Esophagus muscularis mucosa (tissue), 4 donors: ENCODE measurements around the gene GTF3C5. TPM values are rescaled to one million over a fixed set of nuclear protein-coding genes. Genes with fewer than 3 reads are reported as not detected.

Experiments
- DNase-seq: peaks from one replicate; pipeline ENCODE4 v3.0.0-alpha.2; 2017; ENCODE audit errors: extremely low spot score
- H3K27ac ChIP-seq, 4 donors: fragments of 200-600 bp; sonication (generic); replicated peaks in 1 of 4; 1 replicate in 3 of 4; 2 replicates in 1 of 4; pipeline ENCODE4 v1.5.1; 2016 to 2019; ENCODE audit warnings: mild to moderate bottlenecking in 1 of 4
- H3K27me3 ChIP-seq, 4 donors: fragments of 200-600 bp; sonication (generic); one replicate each; pipeline versions ENCODE4 v1.5.1 to v1.6.0; 2016 to 2019
- H3K36me3 ChIP-seq, 4 donors: fragments of 200-600 bp; sonication (generic); one replicate each; pipeline ENCODE4 v1.5.1; 2016 to 2019
- H3K4me1 ChIP-seq, 4 donors: fragments of 200-600 bp; sonication (generic); one replicate each; pipeline ENCODE4 v1.5.1; 2016 to 2019
- H3K4me3 ChIP-seq, 4 donors: fragments of 200-600 bp; sonication (generic); 1 replicate in 2 of 4; 2 replicates in 2 of 4; pipeline ENCODE4 v1.5.1; 2016 to 2019; ENCODE audit warnings: mild to moderate bottlenecking in 4 of 4, moderate library complexity in 1 of 4
- H3K9me3 ChIP-seq, 4 donors: fragments of 200-600 bp; sonication (generic); 1 replicate in 3 of 4; 2 replicates in 1 of 4; pipeline ENCODE4 v1.5.1; 2016 to 2019
- EP300 ChIP-seq: sonication (generic); formaldehyde crosslinking; IDR thresholded peaks from one replicate; pipeline ENCODE4 v1.6.1; 2017; ENCODE audit warnings: antibody characterized with exemption
- POLR2A ChIP-seq: fragments of 450-650 bp; IDR thresholded peaks from one replicate; pipeline ENCODE4 v1.6.1; 2017; ENCODE audit warnings: antibody characterized with exemption, moderate library complexity, mild to moderate bottlenecking, low read depth
- POLR2AphosphoS5 ChIP-seq, 2 donors: sonication (generic); formaldehyde crosslinking; IDR thresholded peaks; one replicate each; pipeline ENCODE4 v1.6.1; 2017; ENCODE audit warnings: antibody characterized with exemption in 2 of 2
- WGBS: methylation state at CpG from one replicate; pipeline ENCODE4 v1.1.5; 2018; 5-methylcytosine and 5-hydroxymethylcytosine counted together
- intact Hi-C: fragments of 100-400 bp; cut with DNase I; formaldehyde crosslinking; loops from one replicate; pipeline ENCODE4 v1.15.1; 2023
- total RNA-seq, 4 donors: library from RNA; depleted of rRNA; stranded (reverse); fragments of >200 nt; gene quantifications; one replicate each; pipeline versions ENCODE4 v1.1.0 to v1.2.1, GENCODE V29; 2016
- TF ChIP-seq, protein P1 (sequence below), 3 experiments: fragments of 200-600 bp in 2 of 3; fragments of 450-650 bp in 1 of 3; sonication (generic) in 2 of 3; IDR thresholded peaks; one replicate each; pipeline ENCODE4 v1.5.1; 2017 to 2019; ENCODE audit warnings: antibody characterized with exemption in 3 of 3, mild to moderate bottlenecking in 2 of 3, moderate library complexity in 1 of 3

The GTF3C5 gene
- total RNA-seq, 4 donors from 2014 or later = 38.9 to 58.1 (median 42.4) TPM

- no peak overlapping the region for H3K27ac ChIP-seq
- no peak overlapping the region for H3K4me3 ChIP-seq
- DNase-seq = no peak
- peaks cover 72 to 97% (median 95%) of the 10 kb centered on the region in 4 donors for H3K36me3 ChIP-seq
- TF ChIP-seq EP300 (no peak), POLR2A (no peak), POLR2AphosphoS5 (IDR thresholded peaks at IDR 0.05) (no peak)
- TF ChIP-seq, protein P1, sequence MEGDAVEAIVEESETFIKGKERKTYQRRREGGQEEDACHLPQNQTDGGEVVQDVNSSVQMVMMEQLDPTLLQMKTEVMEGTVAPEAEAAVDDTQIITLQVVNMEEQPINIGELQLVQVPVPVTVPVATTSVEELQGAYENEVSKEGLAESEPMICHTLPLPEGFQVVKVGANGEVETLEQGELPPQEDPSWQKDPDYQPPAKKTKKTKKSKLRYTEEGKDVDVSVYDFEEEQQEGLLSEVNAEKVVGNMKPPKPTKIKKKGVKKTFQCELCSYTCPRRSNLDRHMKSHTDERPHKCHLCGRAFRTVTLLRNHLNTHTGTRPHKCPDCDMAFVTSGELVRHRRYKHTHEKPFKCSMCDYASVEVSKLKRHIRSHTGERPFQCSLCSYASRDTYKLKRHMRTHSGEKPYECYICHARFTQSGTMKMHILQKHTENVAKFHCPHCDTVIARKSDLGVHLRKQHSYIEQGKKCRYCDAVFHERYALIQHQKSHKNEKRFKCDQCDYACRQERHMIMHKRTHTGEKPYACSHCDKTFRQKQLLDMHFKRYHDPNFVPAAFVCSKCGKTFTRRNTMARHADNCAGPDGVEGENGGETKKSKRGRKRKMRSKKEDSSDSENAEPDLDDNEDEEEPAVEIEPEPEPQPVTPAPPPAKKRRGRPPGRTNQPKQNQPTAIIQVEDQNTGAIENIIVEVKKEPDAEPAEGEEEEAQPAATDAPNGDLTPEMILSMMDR (IDR thresholded peaks at IDR 0.05) = no peak
- H3K9me3 ChIP-seq = no peaks in the 10 kb centered on the region
- no peaks in the 10 kb centered on the region for H3K27me3 ChIP-seq
- intact Hi-C loops = no loop called here
- 94% methylated on average over 9 of the region's 9 CpGs for WGBS
- H3K4me1 ChIP-seq = no peaks in the 10 kb centered on the region
These were observed 15.6 kb downstream of the GTF3C5 start for GRCh38 chr9:133046196-133046899.

DNA sequence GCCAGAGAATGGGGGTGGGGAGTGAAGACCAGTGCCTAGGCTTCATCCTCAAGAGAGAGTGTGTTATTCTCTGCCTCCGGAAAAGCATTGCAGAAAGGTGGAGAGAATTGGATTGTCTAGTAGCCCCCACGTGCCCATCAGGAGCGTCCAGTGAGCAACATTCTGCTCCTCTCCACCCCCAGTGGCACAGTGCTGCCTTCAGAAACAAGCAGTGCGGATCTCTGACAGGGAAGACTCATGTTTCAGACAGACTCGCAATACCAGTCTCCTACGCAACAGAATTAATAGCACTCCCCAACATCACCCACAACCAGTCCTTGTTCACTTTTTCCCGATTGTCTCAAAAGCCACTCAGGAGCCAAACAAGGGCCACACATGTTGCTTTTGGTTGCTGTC lies 16.1 kb downstream of the GTF3C5 start:
- Histone ChIP-seq H3K27ac (no peak overlapping the region), H3K27me3 (no peaks in the 10 kb centered on the region), H3K4me3 (no peak overlapping the region), H3K9me3 (no peaks in the 10 kb centered on the region), H3K4me1 (no peaks in the 10 kb centered on the region), H3K36me3 (peaks cover 76 to 100% (median 97%) of the 10 kb centered on the region in 4 donors)
- intact Hi-C loops = no loop called here
- WGBS = 95% methylated on average over 7 of the region's 7 CpGs
- DNase-seq = no peak
- TF ChIP-seq, protein P1 (IDR thresholded peaks at IDR 0.05) = no peak
- TF ChIP-seq POLR2AphosphoS5 (IDR thresholded peaks at IDR 0.05) = no peak
- no peak for TF ChIP-seq EP300
- no peak for TF ChIP-seq POLR2A

DNA sequence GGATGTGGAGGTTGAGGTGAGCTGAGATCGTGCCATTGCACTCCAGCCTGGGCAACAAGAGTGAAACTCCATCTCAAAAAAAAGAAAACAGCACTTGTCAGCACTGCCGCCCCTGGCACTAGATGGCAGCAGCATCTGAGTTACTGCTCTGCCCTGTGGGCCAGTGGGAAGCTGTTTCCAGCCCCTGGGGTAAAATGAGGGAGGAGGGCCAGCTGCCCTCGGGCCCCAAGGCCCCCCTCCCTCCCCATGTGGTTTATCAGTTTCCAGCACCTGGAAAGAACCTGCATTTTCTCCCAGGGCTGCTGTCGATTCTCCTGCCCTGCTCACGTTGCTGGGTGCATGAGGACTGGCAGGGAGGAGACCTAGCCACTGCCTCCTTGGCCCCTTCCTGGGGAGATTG lies 17.8 kb downstream of the GTF3C5 start:
- Histone ChIP-seq H3K27me3 (no peaks in the 10 kb centered on the region), H3K36me3 (peaks cover 73 to 100% (median 97%) of the 10 kb centered on the region in 4 donors), H3K4me3 (no peak overlapping the region), H3K4me1 (no peaks in the 10 kb centered on the region), H3K27ac (no peak overlapping the region), H3K9me3 (no peaks in the 10 kb centered on the region)
- no peak for DNase-seq
- TF ChIP-seq EP300 = no peak
- TF ChIP-seq, protein P1 (IDR thresholded peaks at IDR 0.05) = peak in 1 of 3 experiments; percentile 8
- 60% methylated on average over 5 of the region's 5 CpGs for WGBS
- intact Hi-C loops = no loop called here

GRCh38 chr9:133049043-133049442 lies 18.2 kb downstream of the GTF3C5 start:
- no peaks in the 10 kb centered on the region for H3K27me3 ChIP-seq
- no peaks in the 10 kb centered on the region for H3K9me3 ChIP-seq
- intact Hi-C loops = no loop called here
- 88% methylated on average over 13 of the region's 13 CpGs for WGBS
- no peak for DNase-seq
- no peak for TF ChIP-seq EP300
- no peak for TF ChIP-seq POLR2A
- TF ChIP-seq POLR2AphosphoS5 (IDR thresholded peaks at IDR 0.05) = no peak
- TF ChIP-seq, protein P1 (IDR thresholded peaks at IDR 0.05) = no peak
- no peak overlapping the region for H3K4me3 ChIP-seq
- H3K27ac ChIP-seq = no peak overlapping the region
- peaks cover 74 to 100% (median 97%) of the 10 kb centered on the region in 4 donors for H3K36me3 ChIP-seq
- no peaks in the 10 kb centered on the region for H3K4me1 ChIP-seq

DNA sequence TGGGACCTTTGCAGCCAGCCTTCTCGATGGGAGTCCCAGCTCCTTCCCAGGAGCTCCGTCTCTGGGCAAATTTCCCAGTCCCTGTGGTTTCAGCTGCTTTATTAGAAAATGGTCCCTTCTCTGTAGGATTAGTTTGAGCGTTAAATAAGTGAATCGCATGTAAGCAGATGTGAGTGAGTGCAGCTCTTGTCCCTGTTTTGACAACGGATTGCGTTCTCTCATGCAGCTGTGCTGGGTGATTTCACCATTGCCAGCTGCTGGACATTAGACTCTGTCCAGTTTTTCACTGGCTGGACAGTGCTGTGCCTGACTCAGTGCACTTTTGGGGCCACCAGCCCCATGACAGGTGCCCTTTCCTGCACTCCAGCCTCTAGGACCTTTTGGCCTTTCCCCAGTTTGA lies 19.3 kb downstream of the GTF3C5 start:
- TF ChIP-seq, protein P1 (IDR thresholded peaks at IDR 0.05) = no peak
- TF ChIP-seq POLR2AphosphoS5 (IDR thresholded peaks at IDR 0.05) = no peak
- H3K27ac ChIP-seq = no peak overlapping the region
- no peaks in the 10 kb centered on the region for H3K27me3 ChIP-seq
- no peaks in the 10 kb centered on the region for H3K9me3 ChIP-seq
- H3K36me3 ChIP-seq = peaks cover 75 to 100% (median 97%) of the 10 kb centered on the region in 4 donors
- DNase-seq = no peak
- no peak overlapping the region for H3K4me3 ChIP-seq
- intact Hi-C loops = no loop called here
- 90% methylated on average over 6 of the region's 6 CpGs for WGBS
- peaks cover 0 to 7% (median 0%) of the 10 kb centered on the region in 4 donors for H3K4me1 ChIP-seq
